ENCODE data around the gene MED26.
"Not testable (repeated sequence)": the region's sequence is repeated elsewhere in the genome, so short reads cannot be mapped to it uniquely, and the experiment has no call there.

Gene MED26

GRCh38 chr19:16628183-16628983 is at the start of gene MED26:
Gene MED26, minus strand, starts transcription at chr19:16628204. Its CDS starts 261 bp downstream, at chr19:16627943.
- DNase-seq = peak; percentile 63 to 100 (median 93)

GRCh38 chr19:16677055-16677454 is 49.1 kb upstream of the MED26 start:
- DNase-seq = no peak

GRCh38 chr19:16676101-16676798 is 48.2 kb upstream of the MED26 start:
- no peak for DNase-seq

- DNase-seq = not testable (repeated sequence)
Observed at GRCh38 chr19:16673839-16674238, 45.8 kb upstream of the MED26 start.

GRCh38 chr19:16673231-16673630 is 45.2 kb upstream of the MED26 start:
- no peak for DNase-seq

- no peak for DNase-seq
Observed at GRCh38 chr19:16671652-16672274, 43.8 kb upstream of the MED26 start.

GRCh38 chr19:16670291-16670690 is 42.3 kb upstream of the MED26 start:
- peak in 5 of 58 donors; percentile 2 to 12 (median 10) for DNase-seq

- not testable (repeated sequence) for DNase-seq
Observed at GRCh38 chr19:16668702-16669101, 40.7 kb upstream of the MED26 start.

- no peak for DNase-seq
Observed at GRCh38 chr19:16668176-16668575, 40.2 kb upstream of the MED26 start.

GRCh38 chr19:16661480-16662034 is 33.6 kb upstream of the MED26 start:
- DNase-seq = peak in 22 of 58 donors; percentile 2 to 46 (median 16)

GRCh38 chr19:16660763-16661479 is 32.9 kb upstream of the MED26 start, which contains the start of gene TMEM38A:
Gene TMEM38A, plus strand, starts transcription at chr19:16661139. Its CDS starts 79 bp downstream, at chr19:16661218.
- peak in 33 of 58 donors; percentile 6 to 67 (median 34) for DNase-seq

GRCh38 chr19:16659832-16660708 is 32.1 kb upstream of the MED26 start, which contains the start of gene SMIM7:
Gene SMIM7, minus strand, starts transcription at chr19:16660144. Its CDS starts 34 bp downstream, at chr19:16660110.
- DNase-seq = peak; percentile 88 to 99 (median 98)

GRCh38 chr19:16659464-16659831 is 31.4 kb upstream of the MED26 start:
- peak in 1 of 58 donors; percentile 41 for DNase-seq

GRCh38 chr19:16657384-16657783 is 29.4 kb upstream of the MED26 start:
- no peak for DNase-seq

- no peak for DNase-seq
Observed at GRCh38 chr19:16655727-16656126, 27.7 kb upstream of the MED26 start.

- peak in 1 of 58 donors; percentile 1 for DNase-seq
Observed at GRCh38 chr19:16654627-16655026, 26.6 kb upstream of the MED26 start.

GRCh38 chr19:16654140-16654539 is 26.1 kb upstream of the MED26 start:
- DNase-seq = peak in 3 of 58 donors; percentile 3 to 25 (median 8)

- DNase-seq = no peak
Observed at GRCh38 chr19:16652854-16653253, 24.9 kb upstream of the MED26 start.

- DNase-seq = not testable (repeated sequence)
Observed at GRCh38 chr19:16651421-16652188, 23.6 kb upstream of the MED26 start.

Measured in anterior cingulate cortex (tissue), 58 donors.